WTC11 (cell line): ENCODE results near the gene HSPG2. TPM values are rescaled to one million over a fixed set of nuclear protein-coding genes. Genes with fewer than 3 reads are reported as not detected.

Source experiments
- ATAC-seq: fragments of 200-7000 bp; cut with Tn5 transposase; 2 replicates; pipeline ENCODE4 v1.10.0; 2021; ENCODE audit warnings: mild to moderate bottlenecking, moderate library complexity
- CTCF ChIA-PET: fragments of 300-600 bp; sonication (Branson Sonifier 250); formaldehyde crosslinking; loops from one replicate; lab custom pipeline; 2021; ENCODE audit warnings: antibody characterized with exemption; lab: Charles Lee
- POLR2A ChIA-PET: fragments of 350-600 bp; sonication (Branson Sonifier 250); formaldehyde crosslinking; loops from one replicate; lab custom pipeline; 2021; ENCODE audit warnings: antibody characterized with exemption; lab: Charles Lee
- DNase-seq: peaks from one replicate; pipeline ENCODE4 v3.0.0; 2021; ENCODE audit warnings: low spot score
- H3K27ac Mint-ChIP-seq: 2 replicates; pipeline ENCODE4 v1.8.0; 2021; ENCODE audit warnings: mixed read lengths
- H3K27me3 Mint-ChIP-seq: 2 replicates; pipeline ENCODE4 v1.8.0; 2021; ENCODE audit warnings: low read depth, mild to moderate bottlenecking, moderate library complexity, mixed read lengths
- H3K36me3 Mint-ChIP-seq: 2 replicates; pipeline ENCODE4 v1.8.0; 2021; ENCODE audit warnings: mixed read lengths
- H3K4me1 Mint-ChIP-seq: 2 replicates; pipeline ENCODE4 v1.8.0; 2022; ENCODE audit warnings: mixed read lengths
- H3K4me3 Mint-ChIP-seq: 2 replicates; pipeline ENCODE4 v1.8.0; 2021; ENCODE audit warnings: mild to moderate bottlenecking, moderate library complexity, mixed read lengths
- H3K9me3 Mint-ChIP-seq: 2 replicates; pipeline ENCODE4 v1.8.0; 2021; ENCODE audit warnings: mixed read lengths
- ELF4 ChIP-seq: sonication (generic); formaldehyde crosslinking; IDR thresholded peaks from 2 replicates; pipeline ENCODE4 v1.8.1; 2022; ENCODE audit warnings: low read depth, mild to moderate bottlenecking, moderate library complexity, missing genetic modification reagents
- ETV6 ChIP-seq: sonication (generic); formaldehyde crosslinking; IDR thresholded peaks from 2 replicates; pipeline ENCODE4 v1.8.1; 2022; ENCODE audit warnings: mild to moderate bottlenecking, missing genetic modification reagents
- FOXP1 ChIP-seq: sonication (generic); formaldehyde crosslinking; IDR thresholded peaks from 2 replicates; pipeline ENCODE4 v1.8.0; 2022; ENCODE audit warnings: missing genetic modification reagents, mild to moderate bottlenecking, moderate library complexity, borderline replicate concordance
- HMGA2 ChIP-seq: fragments of 250-450 bp; sonication (Bioruptor Pico); IDR thresholded peaks from 2 replicates; pipeline ENCODE4 v1.4.0; 2021; ENCODE audit warnings: mild to moderate bottlenecking, moderate library complexity
- KAT7 ChIP-seq: sonication (generic); formaldehyde crosslinking; IDR thresholded peaks from 2 replicates; pipeline ENCODE4 v1.8.1; 2023; ENCODE audit warnings: missing genetic modification reagents, mild to moderate bottlenecking, borderline replicate concordance
- NFATC4 ChIP-seq: fragments of 250-450 bp; sonication (Bioruptor Pico); IDR thresholded peaks from 2 replicates; pipeline ENCODE4 v1.9.0; 2021; ENCODE audit warnings: mild to moderate bottlenecking
- NR2C2 ChIP-seq: sonication (generic); formaldehyde crosslinking; IDR thresholded peaks from 2 replicates; pipeline ENCODE4 v1.8.0; 2022; ENCODE audit warnings: mild to moderate bottlenecking, missing genetic modification reagents
- OVOL2 ChIP-seq: fragments of 250-450 bp; sonication (Bioruptor Pico); IDR thresholded peaks from 2 replicates; pipeline ENCODE4 v1.9.0; 2021; ENCODE audit warnings: mild to moderate bottlenecking, borderline replicate concordance
- SMAD3 ChIP-seq: sonication (generic); formaldehyde crosslinking; IDR thresholded peaks from 2 replicates; pipeline ENCODE4 v1.8.0; 2022; ENCODE audit warnings: missing genetic modification reagents, mild to moderate bottlenecking, borderline replicate concordance
- SOX15 ChIP-seq: fragments of 250-450 bp; sonication (Bioruptor Pico); IDR thresholded peaks from 2 replicates; pipeline ENCODE4 v1.9.0; 2021; ENCODE audit warnings: mild to moderate bottlenecking
- TEAD4 ChIP-seq: sonication (generic); formaldehyde crosslinking; IDR thresholded peaks from 2 replicates; pipeline ENCODE4 v1.8.0; 2022; ENCODE audit warnings: mild to moderate bottlenecking, missing genetic modification reagents
- ZNF121 ChIP-seq: sonication (generic); formaldehyde crosslinking; IDR thresholded peaks from 2 replicates; pipeline ENCODE4 v1.8.0; 2023; ENCODE audit warnings: missing genetic modification reagents
- ZNF232 ChIP-seq: sonication (generic); formaldehyde crosslinking; IDR thresholded peaks from 2 replicates; pipeline ENCODE4 v1.8.0; 2022; ENCODE audit warnings: mild to moderate bottlenecking, missing genetic modification reagents
- ZNF423 ChIP-seq: fragments of 250-450 bp; sonication (Bioruptor Pico); IDR thresholded peaks from 2 replicates; pipeline ENCODE4 v2.1.2; 2022; ENCODE audit warnings: mild to moderate bottlenecking, moderate library complexity
- total RNA-seq: library from RNA; stranded (reverse); gene quantifications from 3 replicates; pipeline ENCODE4 v1.2.3, GENCODE V29; 2021
- TF ChIP-seq, protein P1 (sequence below): fragments of 250-450 bp; sonication (Bioruptor Pico); IDR thresholded peaks from 2 replicates; pipeline ENCODE4 v2.1.2; 2022; ENCODE audit warnings: mild to moderate bottlenecking, moderate library complexity
- TF ChIP-seq, protein P2 (sequence below): sonication (generic); formaldehyde crosslinking; IDR thresholded peaks from 2 replicates; pipeline ENCODE4 v1.8.1; 2022; ENCODE audit warnings: low read depth, missing genetic modification reagents, borderline replicate concordance
- TF ChIP-seq, protein P3 (sequence below): sonication (generic); formaldehyde crosslinking; IDR thresholded peaks from 2 replicates; pipeline ENCODE4 v1.8.0; 2023; ENCODE audit warnings: mild to moderate bottlenecking, missing genetic modification reagents
- TF ChIP-seq, protein P4 (sequence below): sonication (generic); formaldehyde crosslinking; IDR thresholded peaks from 2 replicates; pipeline ENCODE4 v1.8.0; 2022; ENCODE audit warnings: missing genetic modification reagents
- TF ChIP-seq, protein P5 (sequence below): fragments of 250-450 bp; sonication (Bioruptor Pico); IDR thresholded peaks from 2 replicates; pipeline ENCODE4 v1.9.0; 2021; ENCODE audit warnings: mild to moderate bottlenecking
- TF ChIP-seq, protein P6 (sequence below): fragments of 250-450 bp; sonication (Bioruptor Pico); IDR thresholded peaks from 2 replicates; pipeline ENCODE4 v1.8.0; 2021; ENCODE audit warnings: mild to moderate bottlenecking
- TF ChIP-seq, protein P7 (sequence below): sonication (generic); formaldehyde crosslinking; conservative IDR thresholded peaks from 2 replicates; pipeline ENCODE4 v1.8.1; 2022; ENCODE audit warnings: mild to moderate bottlenecking, missing genetic modification reagents
- TF ChIP-seq, protein P8 (sequence below): sonication (generic); formaldehyde crosslinking; IDR thresholded peaks from 2 replicates; pipeline ENCODE4 v1.8.0; 2022; ENCODE audit warnings: mild to moderate bottlenecking, missing genetic modification reagents
- TF ChIP-seq, protein P9 (sequence below): sonication (generic); formaldehyde crosslinking; IDR thresholded peaks from 2 replicates; pipeline ENCODE4 v1.8.1; 2023; ENCODE audit warnings: mild to moderate bottlenecking, moderate library complexity, missing genetic modification reagents

HSPG2 gene
- total RNA-seq, 1 experiment from 2014 or later: 120 TPM

DNA sequence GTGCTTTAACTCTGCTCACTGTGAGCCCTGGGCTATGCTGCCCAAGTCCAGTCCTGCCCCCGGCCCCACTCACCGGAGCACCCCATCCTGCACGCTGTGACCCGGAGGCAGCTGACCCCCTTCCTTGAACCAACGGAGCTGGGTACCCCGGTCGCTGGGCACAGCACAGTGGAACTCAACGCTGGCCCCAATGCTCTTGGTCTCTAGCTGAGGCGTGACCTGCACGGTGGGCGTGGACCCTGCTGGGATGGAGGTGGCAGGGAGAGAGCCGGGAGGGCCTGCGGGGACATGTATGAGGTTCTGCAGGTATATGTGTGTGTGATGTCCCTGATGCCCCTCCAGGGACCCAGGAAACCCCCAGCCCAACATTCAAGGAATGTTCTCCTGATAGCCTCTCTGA, 100.4 kb downstream of the HSPG2 start (continued):
- TF ChIP-seq, protein P1, sequence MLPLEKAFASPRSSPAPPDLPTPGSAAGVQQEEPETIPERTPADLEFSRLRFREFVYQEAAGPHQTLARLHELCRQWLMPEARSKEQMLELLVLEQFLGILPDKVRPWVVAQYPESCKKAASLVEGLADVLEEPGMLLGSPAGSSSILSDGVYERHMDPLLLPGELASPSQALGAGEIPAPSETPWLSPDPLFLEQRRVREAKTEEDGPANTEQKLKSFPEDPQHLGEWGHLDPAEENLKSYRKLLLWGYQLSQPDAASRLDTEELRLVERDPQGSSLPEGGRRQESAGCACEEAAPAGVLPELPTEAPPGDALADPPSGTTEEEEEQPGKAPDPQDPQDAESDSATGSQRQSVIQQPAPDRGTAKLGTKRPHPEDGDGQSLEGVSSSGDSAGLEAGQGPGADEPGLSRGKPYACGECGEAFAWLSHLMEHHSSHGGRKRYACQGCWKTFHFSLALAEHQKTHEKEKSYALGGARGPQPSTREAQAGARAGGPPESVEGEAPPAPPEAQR (CRISPR knock-in tag): no peak
- TF ChIP-seq HMGA2 (no peak), ETV6 (CRISPR knock-in tag) (no peak), OVOL2 (CRISPR knock-in tag) (no peak), ZNF121 (no peak), SOX15 (CRISPR knock-in tag) (no peak), NFATC4 (no peak), ZNF232 (CRISPR knock-in tag) (no peak), TEAD4 (CRISPR knock-in tag) (no peak), ELF4 (no peak)
- TF ChIP-seq, protein P2, sequence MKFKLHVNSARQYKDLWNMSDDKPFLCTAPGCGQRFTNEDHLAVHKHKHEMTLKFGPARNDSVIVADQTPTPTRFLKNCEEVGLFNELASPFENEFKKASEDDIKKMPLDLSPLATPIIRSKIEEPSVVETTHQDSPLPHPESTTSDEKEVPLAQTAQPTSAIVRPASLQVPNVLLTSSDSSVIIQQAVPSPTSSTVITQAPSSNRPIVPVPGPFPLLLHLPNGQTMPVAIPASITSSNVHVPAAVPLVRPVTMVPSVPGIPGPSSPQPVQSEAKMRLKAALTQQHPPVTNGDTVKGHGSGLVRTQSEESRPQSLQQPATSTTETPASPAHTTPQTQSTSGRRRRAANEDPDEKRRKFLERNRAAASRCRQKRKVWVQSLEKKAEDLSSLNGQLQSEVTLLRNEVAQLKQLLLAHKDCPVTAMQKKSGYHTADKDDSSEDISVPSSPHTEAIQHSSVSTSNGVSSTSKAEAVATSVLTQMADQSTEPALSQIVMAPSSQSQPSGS (CRISPR knock-in tag): no peak
- TF ChIP-seq, protein P3, sequence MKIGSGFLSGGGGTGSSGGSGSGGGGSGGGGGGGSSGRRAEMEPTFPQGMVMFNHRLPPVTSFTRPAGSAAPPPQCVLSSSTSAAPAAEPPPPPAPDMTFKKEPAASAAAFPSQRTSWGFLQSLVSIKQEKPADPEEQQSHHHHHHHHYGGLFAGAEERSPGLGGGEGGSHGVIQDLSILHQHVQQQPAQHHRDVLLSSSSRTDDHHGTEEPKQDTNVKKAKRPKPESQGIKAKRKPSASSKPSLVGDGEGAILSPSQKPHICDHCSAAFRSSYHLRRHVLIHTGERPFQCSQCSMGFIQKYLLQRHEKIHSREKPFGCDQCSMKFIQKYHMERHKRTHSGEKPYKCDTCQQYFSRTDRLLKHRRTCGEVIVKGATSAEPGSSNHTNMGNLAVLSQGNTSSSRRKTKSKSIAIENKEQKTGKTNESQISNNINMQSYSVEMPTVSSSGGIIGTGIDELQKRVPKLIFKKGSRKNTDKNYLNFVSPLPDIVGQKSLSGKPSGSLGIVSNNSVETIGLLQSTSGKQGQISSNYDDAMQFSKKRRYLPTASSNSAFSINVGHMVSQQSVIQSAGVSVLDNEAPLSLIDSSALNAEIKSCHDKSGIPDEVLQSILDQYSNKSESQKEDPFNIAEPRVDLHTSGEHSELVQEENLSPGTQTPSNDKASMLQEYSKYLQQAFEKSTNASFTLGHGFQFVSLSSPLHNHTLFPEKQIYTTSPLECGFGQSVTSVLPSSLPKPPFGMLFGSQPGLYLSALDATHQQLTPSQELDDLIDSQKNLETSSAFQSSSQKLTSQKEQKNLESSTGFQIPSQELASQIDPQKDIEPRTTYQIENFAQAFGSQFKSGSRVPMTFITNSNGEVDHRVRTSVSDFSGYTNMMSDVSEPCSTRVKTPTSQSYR: no peak
- TF ChIP-seq, protein P4, sequence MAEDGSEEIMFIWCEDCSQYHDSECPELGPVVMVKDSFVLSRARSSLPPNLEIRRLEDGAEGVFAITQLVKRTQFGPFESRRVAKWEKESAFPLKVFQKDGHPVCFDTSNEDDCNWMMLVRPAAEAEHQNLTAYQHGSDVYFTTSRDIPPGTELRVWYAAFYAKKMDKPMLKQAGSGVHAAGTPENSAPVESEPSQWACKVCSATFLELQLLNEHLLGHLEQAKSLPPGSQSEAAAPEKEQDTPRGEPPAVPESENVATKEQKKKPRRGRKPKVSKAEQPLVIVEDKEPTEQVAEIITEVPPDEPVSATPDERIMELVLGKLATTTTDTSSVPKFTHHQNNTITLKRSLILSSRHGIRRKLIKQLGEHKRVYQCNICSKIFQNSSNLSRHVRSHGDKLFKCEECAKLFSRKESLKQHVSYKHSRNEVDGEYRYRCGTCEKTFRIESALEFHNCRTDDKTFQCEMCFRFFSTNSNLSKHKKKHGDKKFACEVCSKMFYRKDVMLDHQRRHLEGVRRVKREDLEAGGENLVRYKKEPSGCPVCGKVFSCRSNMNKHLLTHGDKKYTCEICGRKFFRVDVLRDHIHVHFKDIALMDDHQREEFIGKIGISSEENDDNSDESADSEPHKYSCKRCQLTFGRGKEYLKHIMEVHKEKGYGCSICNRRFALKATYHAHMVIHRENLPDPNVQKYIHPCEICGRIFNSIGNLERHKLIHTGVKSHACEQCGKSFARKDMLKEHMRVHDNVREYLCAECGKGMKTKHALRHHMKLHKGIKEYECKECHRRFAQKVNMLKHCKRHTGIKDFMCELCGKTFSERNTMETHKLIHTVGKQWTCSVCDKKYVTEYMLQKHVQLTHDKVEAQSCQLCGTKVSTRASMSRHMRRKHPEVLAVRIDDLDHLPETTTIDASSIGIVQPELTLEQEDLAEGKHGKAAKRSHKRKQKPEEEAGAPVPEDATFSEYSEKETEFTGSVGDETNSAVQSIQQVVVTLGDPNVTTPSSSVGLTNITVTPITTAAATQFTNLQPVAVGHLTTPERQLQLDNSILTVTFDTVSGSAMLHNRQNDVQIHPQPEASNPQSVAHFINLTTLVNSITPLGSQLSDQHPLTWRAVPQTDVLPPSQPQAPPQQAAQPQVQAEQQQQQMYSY (CRISPR knock-in tag): no peak
- TF ChIP-seq, protein P5, sequence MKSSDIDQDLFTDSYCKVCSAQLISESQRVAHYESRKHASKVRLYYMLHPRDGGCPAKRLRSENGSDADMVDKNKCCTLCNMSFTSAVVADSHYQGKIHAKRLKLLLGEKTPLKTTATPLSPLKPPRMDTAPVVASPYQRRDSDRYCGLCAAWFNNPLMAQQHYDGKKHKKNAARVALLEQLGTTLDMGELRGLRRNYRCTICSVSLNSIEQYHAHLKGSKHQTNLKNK (CRISPR knock-in tag): no peak

DNA sequence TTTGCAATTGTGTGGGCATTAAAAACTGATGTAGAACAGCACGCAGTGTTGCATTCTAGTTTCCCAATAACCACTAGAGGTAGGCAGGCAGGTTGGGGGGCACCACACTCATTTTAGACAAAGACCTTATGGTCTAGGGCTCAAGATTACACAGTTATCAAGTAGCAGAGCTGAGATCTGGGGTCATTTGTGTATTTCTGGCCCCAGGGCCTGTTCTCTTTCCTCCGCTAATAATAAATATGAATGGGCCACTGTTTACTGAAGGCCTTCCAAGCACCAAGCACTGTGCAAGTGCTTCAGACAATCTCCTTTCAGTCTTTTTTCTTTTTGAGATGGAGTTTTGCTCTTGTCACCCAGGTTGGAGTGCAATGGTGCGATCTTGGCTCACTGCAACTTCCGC, 101.1 kb downstream of the HSPG2 start:
- Mint-ChIP-seq H3K27me3 (no peaks in the 10 kb centered on the region), H3K4me3 (no peak overlapping the region), H3K27ac (no peak overlapping the region), H3K36me3 (peaks cover 64% of the 10 kb centered on the region), H3K9me3 (peaks cover 19% of the 10 kb centered on the region), H3K4me1 (no peaks in the 10 kb centered on the region)
- POLR2A ChIA-PET: no interaction called here
- no peak for DNase-seq
- no peak for ATAC-seq
- CTCF ChIA-PET: no interaction called here
- TF ChIP-seq, protein P6, sequence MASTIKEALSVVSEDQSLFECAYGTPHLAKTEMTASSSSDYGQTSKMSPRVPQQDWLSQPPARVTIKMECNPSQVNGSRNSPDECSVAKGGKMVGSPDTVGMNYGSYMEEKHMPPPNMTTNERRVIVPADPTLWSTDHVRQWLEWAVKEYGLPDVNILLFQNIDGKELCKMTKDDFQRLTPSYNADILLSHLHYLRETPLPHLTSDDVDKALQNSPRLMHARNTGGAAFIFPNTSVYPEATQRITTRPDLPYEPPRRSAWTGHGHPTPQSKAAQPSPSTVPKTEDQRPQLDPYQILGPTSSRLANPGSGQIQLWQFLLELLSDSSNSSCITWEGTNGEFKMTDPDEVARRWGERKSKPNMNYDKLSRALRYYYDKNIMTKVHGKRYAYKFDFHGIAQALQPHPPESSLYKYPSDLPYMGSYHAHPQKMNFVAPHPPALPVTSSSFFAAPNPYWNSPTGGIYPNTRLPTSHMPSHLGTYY (CRISPR knock-in tag): no peak
- TF ChIP-seq, protein P7, sequence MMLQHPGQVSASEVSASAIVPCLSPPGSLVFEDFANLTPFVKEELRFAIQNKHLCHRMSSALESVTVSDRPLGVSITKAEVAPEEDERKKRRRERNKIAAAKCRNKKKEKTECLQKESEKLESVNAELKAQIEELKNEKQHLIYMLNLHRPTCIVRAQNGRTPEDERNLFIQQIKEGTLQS (CRISPR knock-in tag): no peak
- no peak for TF ChIP-seq ZNF232 (CRISPR knock-in tag)
- TF ChIP-seq, protein P8, sequence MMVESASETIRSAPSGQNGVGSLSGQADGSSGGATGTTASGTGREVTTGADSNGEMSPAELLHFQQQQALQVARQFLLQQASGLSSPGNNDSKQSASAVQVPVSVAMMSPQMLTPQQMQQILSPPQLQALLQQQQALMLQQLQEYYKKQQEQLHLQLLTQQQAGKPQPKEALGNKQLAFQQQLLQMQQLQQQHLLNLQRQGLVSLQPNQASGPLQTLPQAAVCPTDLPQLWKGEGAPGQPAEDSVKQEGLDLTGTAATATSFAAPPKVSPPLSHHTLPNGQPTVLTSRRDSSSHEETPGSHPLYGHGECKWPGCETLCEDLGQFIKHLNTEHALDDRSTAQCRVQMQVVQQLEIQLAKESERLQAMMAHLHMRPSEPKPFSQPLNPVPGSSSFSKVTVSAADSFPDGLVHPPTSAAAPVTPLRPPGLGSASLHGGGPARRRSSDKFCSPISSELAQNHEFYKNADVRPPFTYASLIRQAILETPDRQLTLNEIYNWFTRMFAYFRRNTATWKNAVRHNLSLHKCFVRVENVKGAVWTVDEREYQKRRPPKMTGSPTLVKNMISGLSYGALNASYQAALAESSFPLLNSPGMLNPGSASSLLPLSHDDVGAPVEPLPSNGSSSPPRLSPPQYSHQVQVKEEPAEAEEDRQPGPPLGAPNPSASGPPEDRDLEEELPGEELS (CRISPR knock-in tag): no peak
- TF ChIP-seq KAT7: no peak
- no peak for TF ChIP-seq SMAD3 (CRISPR knock-in tag)
- TF ChIP-seq ZNF423: no peak
- TF ChIP-seq NFATC4: no peak
- TF ChIP-seq NR2C2 (CRISPR knock-in tag): no peak
- no peak for TF ChIP-seq FOXP1 (CRISPR knock-in tag)
- TF ChIP-seq, protein P9, sequence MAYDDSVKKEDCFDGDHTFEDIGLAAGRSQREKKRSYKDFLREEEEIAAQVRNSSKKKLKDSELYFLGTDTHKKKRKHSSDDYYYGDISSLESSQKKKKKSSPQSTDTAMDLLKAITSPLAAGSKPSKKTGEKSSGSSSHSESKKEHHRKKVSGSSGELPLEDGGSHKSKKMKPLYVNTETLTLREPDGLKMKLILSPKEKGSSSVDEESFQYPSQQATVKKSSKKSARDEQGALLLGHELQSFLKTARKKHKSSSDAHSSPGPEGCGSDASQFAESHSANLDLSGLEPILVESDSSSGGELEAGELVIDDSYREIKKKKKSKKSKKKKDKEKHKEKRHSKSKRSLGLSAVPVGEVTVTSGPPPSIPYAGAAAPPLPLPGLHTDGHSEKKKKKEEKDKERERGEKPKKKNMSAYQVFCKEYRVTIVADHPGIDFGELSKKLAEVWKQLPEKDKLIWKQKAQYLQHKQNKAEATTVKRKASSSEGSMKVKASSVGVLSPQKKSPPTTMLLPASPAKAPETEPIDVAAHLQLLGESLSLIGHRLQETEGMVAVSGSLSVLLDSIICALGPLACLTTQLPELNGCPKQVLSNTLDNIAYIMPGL (CRISPR knock-in tag): no peak
- no peak for TF ChIP-seq HMGA2
